Rectal smooth muscle tissue (tissue), 1 donor: ENCODE measurements around the gene TMEM30B.
A peak's percentile ranks its signal among the peaks of the same experiment; 100 is the strongest.

Source experiments
- H3K27ac ChIP-seq: one replicate; pipeline ENCODE4 v1.7.0; 2013; ENCODE audit warnings: low read depth, low read length, inconsistent platforms
- H3K27me3 ChIP-seq: one replicate; pipeline ENCODE4 v1.7.0; 2013; ENCODE audit warnings: low read length; ENCODE audit not compliant: control insufficient read depth, insufficient read depth
- H3K36me3 ChIP-seq: one replicate; pipeline ENCODE4 v1.7.0; 2013; ENCODE audit warnings: low read length; ENCODE audit not compliant: control insufficient read depth, insufficient read depth
- H3K4me1 ChIP-seq: one replicate; pipeline ENCODE4 v1.7.0; 2013; ENCODE audit warnings: low read length; ENCODE audit not compliant: control insufficient read depth, insufficient read depth
- H3K4me3 ChIP-seq: one replicate; pipeline ENCODE4 v1.7.0; 2013; ENCODE audit warnings: low read length
- H3K9ac ChIP-seq: one replicate; pipeline ENCODE4 v1.7.0; 2013; ENCODE audit warnings: low read length

TMEM30B gene, protein sequence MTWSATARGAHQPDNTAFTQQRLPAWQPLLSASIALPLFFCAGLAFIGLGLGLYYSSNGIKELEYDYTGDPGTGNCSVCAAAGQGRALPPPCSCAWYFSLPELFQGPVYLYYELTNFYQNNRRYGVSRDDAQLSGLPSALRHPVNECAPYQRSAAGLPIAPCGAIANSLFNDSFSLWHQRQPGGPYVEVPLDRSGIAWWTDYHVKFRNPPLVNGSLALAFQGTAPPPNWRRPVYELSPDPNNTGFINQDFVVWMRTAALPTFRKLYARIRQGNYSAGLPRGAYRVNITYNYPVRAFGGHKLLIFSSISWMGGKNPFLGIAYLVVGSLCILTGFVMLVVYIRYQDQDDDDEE

GRCh38 chr14:61281186-61281947, at the start of gene TMEM30B:
TMEM30B (minus strand) TSS chr14:61281338; CDS start chr14:61281147, 191 bp downstream.
- H3K9ac ChIP-seq: peak within 1 kb of the TSS; percentile 64
- H3K4me1 ChIP-seq: no peaks in the 10 kb centered on the region
- H3K27me3 ChIP-seq: peaks cover 7% of the 10 kb centered on the region
- H3K4me3 ChIP-seq: peak within 1 kb of the TSS; percentile 51
- H3K36me3 ChIP-seq: no peaks in the 10 kb centered on the region
- peak within 1 kb of the TSS; percentile 44 for H3K27ac ChIP-seq

GRCh38 chr14:61330511-61330910, 49.4 kb upstream of the TMEM30B start:
- H3K4me3 ChIP-seq: no peak overlapping the region
- no peak overlapping the region for H3K9ac ChIP-seq
- H3K27me3 ChIP-seq: no peaks in the 10 kb centered on the region
- H3K4me1 ChIP-seq: no peaks in the 10 kb centered on the region
- no peak overlapping the region for H3K27ac ChIP-seq
- no peaks in the 10 kb centered on the region for H3K36me3 ChIP-seq

DNA sequence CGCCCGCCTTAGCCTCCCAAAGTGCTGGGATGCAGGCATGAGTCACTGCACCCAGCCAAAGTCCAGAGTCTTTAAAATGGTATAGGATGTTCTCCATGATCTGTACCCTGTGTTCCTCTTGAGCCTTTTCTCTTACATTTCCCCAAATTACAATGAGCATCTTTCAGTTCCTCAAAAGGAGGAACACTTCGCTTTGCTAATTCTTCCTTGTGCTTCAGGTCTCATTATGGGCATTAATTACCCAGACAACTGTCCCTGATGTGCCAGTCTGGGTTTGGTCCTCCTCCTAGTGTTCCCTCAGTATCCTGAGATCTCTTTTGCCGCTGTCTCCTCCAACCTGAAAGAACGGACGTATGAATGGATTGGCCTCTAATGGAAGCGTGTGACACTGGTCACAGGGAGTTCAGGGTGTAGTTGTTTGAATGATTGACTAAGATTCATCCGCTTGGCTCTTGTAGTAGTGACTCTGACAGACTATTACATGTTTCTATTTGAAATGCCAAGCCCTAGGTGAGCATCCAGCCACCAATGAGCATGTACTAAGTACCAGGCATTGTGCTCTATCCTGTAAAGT, 48.4 kb upstream of the TMEM30B start:
- Histone ChIP-seq H3K27me3 (no peaks in the 10 kb centered on the region), H3K9ac (no peak overlapping the region), H3K27ac (no peak overlapping the region), H3K36me3 (no peaks in the 10 kb centered on the region), H3K4me1 (no peaks in the 10 kb centered on the region), H3K4me3 (no peak overlapping the region)

DNA sequence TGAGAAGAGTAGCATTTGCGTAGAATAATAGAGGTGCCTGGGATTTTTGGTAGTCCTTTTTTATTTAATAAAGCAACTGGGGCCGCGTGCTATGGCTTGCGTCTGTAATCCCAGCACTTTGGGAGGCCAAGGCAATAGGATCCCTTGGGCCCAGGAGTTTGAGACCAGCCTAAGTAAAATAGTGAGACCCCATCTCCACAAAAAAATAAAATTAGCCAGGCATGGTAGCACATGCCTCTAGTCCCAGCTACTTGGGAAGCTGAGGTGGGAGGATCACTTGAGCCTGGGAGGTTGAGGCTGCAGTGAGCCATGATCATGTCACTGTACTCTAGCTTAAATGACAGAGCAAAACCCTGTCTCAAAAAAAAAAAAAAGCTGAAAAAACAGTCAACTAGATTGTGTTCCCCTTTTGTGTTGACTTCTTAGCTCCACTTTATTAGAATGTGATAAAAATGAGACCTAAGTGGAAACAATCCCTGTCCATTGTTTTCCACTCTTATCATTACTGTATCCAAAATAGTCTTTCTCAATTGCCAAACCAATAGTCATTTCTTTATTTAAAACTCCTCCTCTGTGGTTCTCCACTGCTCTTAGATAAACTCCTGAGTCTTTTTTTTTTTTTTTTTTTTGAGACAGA, 47.6 kb upstream of the TMEM30B start:
- H3K4me3 ChIP-seq: no peak overlapping the region
- H3K36me3 ChIP-seq: no peaks in the 10 kb centered on the region
- no peaks in the 10 kb centered on the region for H3K4me1 ChIP-seq
- H3K27me3 ChIP-seq: no peaks in the 10 kb centered on the region
- no peak overlapping the region for H3K27ac ChIP-seq
- H3K9ac ChIP-seq: no peak overlapping the region

DNA sequence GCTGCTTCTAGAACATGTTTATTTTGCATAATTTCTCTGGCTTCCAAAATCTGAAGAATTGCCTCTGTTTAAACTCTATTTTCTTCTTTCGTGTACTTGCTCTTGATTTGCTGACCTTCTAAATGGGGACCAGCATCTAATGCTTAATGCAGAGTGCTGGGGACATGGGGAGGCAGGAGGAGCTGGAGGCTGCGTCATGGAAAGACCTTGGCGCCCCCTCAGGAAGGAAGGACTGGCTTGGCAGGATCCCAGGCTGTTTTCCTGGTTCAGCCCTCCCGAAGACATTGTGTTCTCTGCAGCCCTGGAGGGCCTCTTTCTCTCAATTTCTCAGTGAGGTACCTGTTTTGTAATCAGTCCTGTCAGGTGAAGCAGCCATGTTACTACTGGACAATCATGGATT, 45.7 kb upstream of the TMEM30B start:
- H3K27ac ChIP-seq: no peak overlapping the region
- no peaks in the 10 kb centered on the region for H3K4me1 ChIP-seq
- no peaks in the 10 kb centered on the region for H3K36me3 ChIP-seq
- H3K9ac ChIP-seq: no peak overlapping the region
- no peaks in the 10 kb centered on the region for H3K27me3 ChIP-seq
- H3K4me3 ChIP-seq: no peak overlapping the region

DNA sequence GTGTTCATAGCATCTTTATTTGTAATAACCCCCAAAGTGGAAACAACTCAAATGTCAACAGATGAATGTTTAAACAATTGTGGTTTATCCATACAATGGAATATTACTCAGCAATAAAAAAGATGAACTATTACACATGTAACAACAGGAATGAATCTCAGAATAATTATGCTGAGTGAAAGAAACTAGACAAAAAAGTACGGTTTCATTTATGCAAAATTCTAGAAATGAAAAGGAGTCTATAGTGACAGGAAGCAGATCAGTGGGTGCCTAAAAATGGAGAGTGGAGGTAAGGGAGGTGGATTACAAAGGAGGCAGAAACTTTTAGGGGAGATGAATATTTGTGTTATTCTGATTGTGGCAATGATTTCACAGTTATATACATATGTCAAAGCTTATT, 45.0 kb upstream of the TMEM30B start:
- H3K36me3 ChIP-seq: no peaks in the 10 kb centered on the region
- no peak overlapping the region for H3K9ac ChIP-seq
- H3K4me1 ChIP-seq: no peaks in the 10 kb centered on the region
- no peak overlapping the region for H3K27ac ChIP-seq
- no peaks in the 10 kb centered on the region for H3K27me3 ChIP-seq
- no peak overlapping the region for H3K4me3 ChIP-seq

GRCh38 chr14:61325166-61325565, 44.0 kb upstream of the TMEM30B start:
- Histone ChIP-seq H3K9ac (no peak overlapping the region), H3K27me3 (peaks cover 2% of the 10 kb centered on the region), H3K4me1 (no peaks in the 10 kb centered on the region), H3K27ac (no peak overlapping the region), H3K4me3 (no peak overlapping the region), H3K36me3 (no peaks in the 10 kb centered on the region)

DNA sequence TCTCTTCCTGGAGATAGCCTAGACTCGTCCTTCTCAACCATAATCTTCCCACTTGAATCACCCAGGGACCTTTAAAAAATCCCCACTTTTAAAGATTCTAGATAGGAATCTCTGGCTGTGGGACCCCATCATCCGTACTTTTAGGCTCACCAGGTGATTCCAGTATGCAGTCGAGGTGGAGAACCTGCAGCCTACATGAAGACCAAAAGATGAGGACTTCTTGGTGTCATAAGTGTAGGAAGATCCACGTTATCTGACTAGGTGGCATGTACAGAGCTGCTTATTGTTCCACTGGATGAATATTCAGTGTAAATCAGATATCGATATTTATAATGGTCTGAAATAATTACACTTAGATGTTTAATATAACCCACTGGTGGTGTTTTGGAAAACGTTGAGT, 42.8 kb upstream of the TMEM30B start:
- H3K9ac ChIP-seq: no peak overlapping the region
- no peak overlapping the region for H3K4me3 ChIP-seq

GRCh38 chr14:61322799-61323290, 41.7 kb upstream of the TMEM30B start:
- H3K9ac ChIP-seq: no peak overlapping the region
- no peak overlapping the region for H3K27ac ChIP-seq
- H3K4me3 ChIP-seq: peak overlapping the region; percentile 54
- peaks cover 5% of the 10 kb centered on the region for H3K27me3 ChIP-seq
- no peaks in the 10 kb centered on the region for H3K36me3 ChIP-seq
- H3K4me1 ChIP-seq: no peaks in the 10 kb centered on the region

More for the DNA sequence above, 42.8 kb upstream of the TMEM30B start:
- Histone ChIP-seq H3K4me1 (no peaks in the 10 kb centered on the region), H3K27me3 (peaks cover 5% of the 10 kb centered on the region), H3K36me3 (no peaks in the 10 kb centered on the region), H3K27ac (no peak overlapping the region)

GRCh38 chr14:61322011-61322798, 41.1 kb upstream of the TMEM30B start:
- Histone ChIP-seq H3K4me1 (no peaks in the 10 kb centered on the region), H3K27me3 (peaks cover 5% of the 10 kb centered on the region), H3K9ac (no peak overlapping the region), H3K27ac (no peak overlapping the region), H3K36me3 (no peaks in the 10 kb centered on the region), H3K4me3 (peak overlapping the region; percentile 54)

DNA sequence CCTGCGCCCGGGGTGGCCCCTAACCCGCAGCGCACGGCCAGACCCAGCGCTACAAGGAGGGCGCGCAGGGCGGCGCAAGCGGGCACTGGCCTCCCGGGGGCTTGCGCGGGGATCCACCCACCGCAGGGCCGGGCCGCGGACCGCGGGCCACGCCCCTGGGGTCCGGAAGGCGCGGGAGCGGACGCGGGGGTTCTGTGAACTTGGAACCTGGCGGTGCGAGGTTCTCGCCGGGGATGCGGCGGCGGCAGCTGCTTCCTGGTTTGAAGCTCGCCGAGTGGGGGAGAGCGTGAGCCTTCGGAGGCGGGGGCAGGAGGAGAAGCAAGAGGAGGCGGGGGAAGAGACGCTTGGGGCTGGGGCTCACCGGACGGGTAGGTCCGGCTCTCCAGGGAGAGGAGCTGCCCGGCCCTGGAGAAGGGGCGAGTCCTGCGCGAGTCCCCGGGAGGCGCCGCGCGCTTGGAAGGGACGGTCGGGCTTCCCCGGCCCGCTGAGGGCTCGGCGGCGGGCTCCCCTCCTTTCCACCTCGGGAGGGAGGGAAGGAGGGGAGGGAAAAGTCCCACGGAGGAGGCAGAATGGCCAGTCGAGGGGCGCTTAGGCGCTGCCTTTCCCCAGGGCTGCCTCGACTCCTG, 40.4 kb upstream of the TMEM30B start, which contains the start of gene PRKCH:
Gene PRKCH (plus strand): TSS at position 195 of the 626 bp plus-strand sequence. CDS start 523 bp downstream, outside the sequence.
- H3K27me3 ChIP-seq: peaks cover 5% of the 10 kb centered on the region
- no peaks in the 10 kb centered on the region for H3K4me1 ChIP-seq
- peak within 1 kb of the TSS; percentile 54 for H3K4me3 ChIP-seq
- H3K9ac ChIP-seq: no peak within 1 kb of the TSS
- H3K27ac ChIP-seq: no peak within 1 kb of the TSS
- H3K36me3 ChIP-seq: no peaks in the 10 kb centered on the region
